Thoracic aorta (tissue), 2 donors: Measurements from ENCODE around the gene PPARGC1A. TPM values are rescaled to one million over a fixed set of nuclear protein-coding genes. Genes with fewer than 3 reads are reported as not detected.

Experiments
- ATAC-seq: fragments of 150-250 bp; one replicate; pipeline ENCODE4 v1.8.0; 2017; ENCODE audit warnings: low read depth; ENCODE audit not compliant: insufficient number of reproducible peaks, low FRiP score
- DNase-seq: peaks from one replicate; pipeline ENCODE4 v3.0.0-alpha.2; 2020; ENCODE audit warnings: low spot score
- H3K27ac ChIP-seq, 2 donors: fragments of 200-600 bp; sonication (generic); 1 replicate in 1 of 2; 2 replicates in 1 of 2; pipeline ENCODE4 v1.5.1; 2016; ENCODE audit warnings: mild to moderate bottlenecking in 2 of 2, moderate library complexity in 2 of 2
- H3K27me3 ChIP-seq: fragments of 200-600 bp; sonication (generic); replicated peaks from 2 replicates; pipeline ENCODE4 v1.6.0; 2016; ENCODE audit warnings: mild to moderate bottlenecking; ENCODE audit not compliant: insufficient read depth
- H3K36me3 ChIP-seq: fragments of 200-600 bp; sonication (generic); one replicate; pipeline ENCODE4 v1.5.1; 2016
- H3K4me1 ChIP-seq, 2 donors: fragments of 200-600 bp; sonication (generic); 1 replicate in 1 of 2; 2 replicates in 1 of 2; pipeline versions ENCODE4 v1.5.1 to v1.6.0; 2016; ENCODE audit warnings: low read depth in 2 of 2, mild to moderate bottlenecking in 1 of 2; ENCODE audit not compliant: control insufficient read depth in 1 of 2
- H3K4me3 ChIP-seq: fragments of 200-600 bp; sonication (generic); 2 replicates; pipeline ENCODE4 v1.5.1; 2016; ENCODE audit warnings: mild to moderate bottlenecking
- H3K9me3 ChIP-seq: fragments of 200-600 bp; sonication (generic); 2 replicates; pipeline ENCODE4 v1.5.1; 2016
- CTCF ChIP-seq: fragments of 200-600 bp; sonication (generic); IDR thresholded peaks from one replicate; pipeline ENCODE4 v1.5.1; 2019; ENCODE audit warnings: antibody characterized with exemption
- total RNA-seq, 2 donors: library from RNA; depleted of rRNA; stranded (reverse); fragments of >200 nt; gene quantifications; one replicate each; pipeline versions ENCODE4 v1.1.0 to v1.2.3, GENCODE V29; 2016

Gene PPARGC1A
- total RNA-seq, 2 donors from 2014 or later, result 0.41 to 1.3 TPM

- DNase-seq (no peak), ATAC-seq (no peak)
- TF ChIP-seq CTCF, result no peak
- Histone ChIP-seq H3K4me1 (no peaks in the 10 kb centered on the region), H3K36me3 (no peaks in the 10 kb centered on the region), H3K27me3 (no peaks in the 10 kb centered on the region), H3K27ac (no peak overlapping the region), H3K9me3 (no peaks in the 10 kb centered on the region), H3K4me3 (no peak overlapping the region)
These were observed 18.4 kb downstream of the PPARGC1A start for GRCh38 chr4:23871426-23871825.

- H3K4me1 ChIP-seq, result no peaks in the 10 kb centered on the region
- H3K27me3 ChIP-seq, result no peaks in the 10 kb centered on the region
- H3K4me3 ChIP-seq, result no peak overlapping the region
- ATAC-seq, result no peak
- TF ChIP-seq CTCF, result no peak
- H3K36me3 ChIP-seq, result no peaks in the 10 kb centered on the region
- no peaks in the 10 kb centered on the region for H3K9me3 ChIP-seq
- no peak overlapping the region for H3K27ac ChIP-seq
- no peak for DNase-seq
These were observed 23.3 kb downstream of the PPARGC1A start for GRCh38 chr4:23866450-23867075.

- no peak for TF ChIP-seq CTCF
- Histone ChIP-seq H3K36me3 (no peaks in the 10 kb centered on the region), H3K27me3 (no peaks in the 10 kb centered on the region), H3K27ac (no peak overlapping the region), H3K4me3 (no peak overlapping the region), H3K4me1 (no peaks in the 10 kb centered on the region), H3K9me3 (no peaks in the 10 kb centered on the region)
- no peak for DNase-seq
- ATAC-seq, result no peak
These were observed 27.9 kb downstream of the PPARGC1A start for GRCh38 chr4:23861897-23862296.

GRCh38 chr4:23860919-23861318, 28.9 kb downstream of the PPARGC1A start:
- Histone ChIP-seq H3K4me1 (no peaks in the 10 kb centered on the region), H3K4me3 (no peak overlapping the region), H3K9me3 (no peaks in the 10 kb centered on the region), H3K27me3 (no peaks in the 10 kb centered on the region), H3K36me3 (no peaks in the 10 kb centered on the region), H3K27ac (no peak overlapping the region)
- DNase-seq (no peak), ATAC-seq (no peak)
- no peak for TF ChIP-seq CTCF

- H3K36me3 ChIP-seq, result no peaks in the 10 kb centered on the region
- no peak overlapping the region for H3K4me3 ChIP-seq
- peaks cover 0 to 5% of the 10 kb centered on the region in 2 donors for H3K4me1 ChIP-seq
- H3K27me3 ChIP-seq, result no peaks in the 10 kb centered on the region
- H3K27ac ChIP-seq, result no peak overlapping the region
- ATAC-seq (no peak), DNase-seq (no peak)
- no peak for TF ChIP-seq CTCF
- H3K9me3 ChIP-seq, result no peaks in the 10 kb centered on the region
These were observed 32.4 kb downstream of the PPARGC1A start for GRCh38 chr4:23857367-23857959.
